BE2C (cell line): ENCODE data around the gene LAIR2.

ENCODE experiments used
- DNase-seq: peaks from one replicate; pipeline ENCODE4 v3.0.0-alpha.2; 2020
- H3K27me3 ChIP-seq: fragments of 250-450 bp; sonication (Bioruptor Pico); 2 replicates; pipeline ENCODE4 v1.5.1; 2020; ENCODE audit warnings: mild to moderate bottlenecking
- H3K36me3 ChIP-seq: fragments of 250-450 bp; sonication (Bioruptor Pico); 2 replicates; pipeline ENCODE4 v1.5.1; 2020; ENCODE audit warnings: mild to moderate bottlenecking
- H3K4me1 ChIP-seq: fragments of 250-450 bp; sonication (Bioruptor Pico); 2 replicates; pipeline ENCODE4 v1.5.1; 2020
- H3K4me3 ChIP-seq: 2 replicates; pipeline ENCODE4 v1.5.1; 2011; ENCODE audit warnings: low read depth, low read length
- H3K9me3 ChIP-seq: fragments of 250-450 bp; sonication (Bioruptor Pico); 2 replicates; pipeline ENCODE4 v1.5.1; 2020
- CTCF ChIP-seq: IDR thresholded peaks from 2 replicates; pipeline ENCODE4 v1.5.1; 2012; ENCODE audit warnings: mild to moderate bottlenecking, low read depth, low read length

LAIR2 gene

DNA sequence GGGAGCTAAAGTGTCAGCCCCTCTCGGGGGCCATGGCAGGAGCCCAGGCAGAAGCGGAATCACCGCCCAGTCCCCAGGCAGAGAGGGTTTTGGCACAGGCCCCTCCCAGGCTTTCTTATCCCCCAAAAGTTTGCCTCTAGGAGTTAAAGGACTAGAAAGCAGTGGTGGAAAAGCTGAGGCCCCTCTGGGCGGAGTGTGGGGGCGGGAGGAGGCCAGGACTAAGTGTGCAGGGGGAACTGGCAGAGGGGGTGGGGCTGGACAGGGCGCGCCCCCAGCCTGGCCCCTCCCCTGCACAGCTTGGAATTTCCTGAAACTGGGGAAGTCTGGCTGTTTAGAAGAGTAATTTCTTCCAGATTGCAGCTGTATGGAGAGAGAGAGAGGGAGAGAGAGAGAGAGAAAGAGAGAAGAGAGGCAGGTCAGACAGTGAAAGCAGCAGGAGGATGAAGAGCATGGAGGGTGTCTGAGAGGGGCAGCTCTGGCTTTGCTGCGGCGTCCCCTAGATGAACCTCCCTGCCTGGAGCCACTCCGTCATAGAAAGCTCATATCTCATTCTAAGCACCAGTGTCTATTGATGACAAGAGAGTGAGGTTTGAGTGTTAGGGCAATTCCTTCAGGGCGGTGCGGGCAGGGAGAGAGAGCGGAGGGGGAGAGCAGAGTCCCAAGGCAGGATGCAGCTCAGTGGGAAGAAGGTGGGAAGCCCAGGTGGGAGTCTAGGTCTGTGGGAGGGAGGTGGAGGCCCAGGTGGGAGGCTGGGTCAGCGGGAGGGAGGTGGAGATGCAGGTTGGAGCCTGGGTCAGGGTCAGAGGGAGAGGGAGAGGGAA lies 29.4 kb upstream of the LAIR2 start, which contains the start of gene CDC42EP5:
CDC42EP5 (minus strand) TSS at position 226 of the 821 bp plus-strand sequence. CDS start 7,749 bp downstream, outside the sequence.
- Histone ChIP-seq H3K27me3 (peaks cover 54% of the 10 kb centered on the region), H3K4me1 (no peaks in the 10 kb centered on the region), H3K9me3 (no peaks in the 10 kb centered on the region), H3K36me3 (no peaks in the 10 kb centered on the region), H3K4me3 (no peak within 1 kb of the TSS)
- DNase-seq: no peak
- TF ChIP-seq CTCF: no peak

GRCh38 chr19:54473892-54474372 lies 28.7 kb upstream of the LAIR2 start:
- no peaks in the 10 kb centered on the region for H3K4me1 ChIP-seq
- H3K9me3 ChIP-seq: no peaks in the 10 kb centered on the region
- no peaks in the 10 kb centered on the region for H3K36me3 ChIP-seq
- H3K27me3 ChIP-seq: peaks cover 52% of the 10 kb centered on the region
- no peak for DNase-seq
- no peak for TF ChIP-seq CTCF
- H3K4me3 ChIP-seq: no peak overlapping the region

GRCh38 chr19:54475706-54476105 lies 26.9 kb upstream of the LAIR2 start:
- Histone ChIP-seq H3K27me3 (peaks cover 40% of the 10 kb centered on the region), H3K9me3 (no peaks in the 10 kb centered on the region), H3K4me3 (no peak overlapping the region), H3K36me3 (no peaks in the 10 kb centered on the region), H3K4me1 (no peaks in the 10 kb centered on the region)
- no peak for DNase-seq
- TF ChIP-seq CTCF: no peak

- no peaks in the 10 kb centered on the region for H3K4me1 ChIP-seq
- no peaks in the 10 kb centered on the region for H3K36me3 ChIP-seq
- no peaks in the 10 kb centered on the region for H3K9me3 ChIP-seq
- H3K27me3 ChIP-seq: peaks cover 32% of the 10 kb centered on the region
- no peak overlapping the region for H3K4me3 ChIP-seq
- TF ChIP-seq CTCF: peak; percentile 27
- DNase-seq: no peak
These were observed 25.0 kb upstream of the LAIR2 start for GRCh38 chr19:54477650-54478049.

DNA sequence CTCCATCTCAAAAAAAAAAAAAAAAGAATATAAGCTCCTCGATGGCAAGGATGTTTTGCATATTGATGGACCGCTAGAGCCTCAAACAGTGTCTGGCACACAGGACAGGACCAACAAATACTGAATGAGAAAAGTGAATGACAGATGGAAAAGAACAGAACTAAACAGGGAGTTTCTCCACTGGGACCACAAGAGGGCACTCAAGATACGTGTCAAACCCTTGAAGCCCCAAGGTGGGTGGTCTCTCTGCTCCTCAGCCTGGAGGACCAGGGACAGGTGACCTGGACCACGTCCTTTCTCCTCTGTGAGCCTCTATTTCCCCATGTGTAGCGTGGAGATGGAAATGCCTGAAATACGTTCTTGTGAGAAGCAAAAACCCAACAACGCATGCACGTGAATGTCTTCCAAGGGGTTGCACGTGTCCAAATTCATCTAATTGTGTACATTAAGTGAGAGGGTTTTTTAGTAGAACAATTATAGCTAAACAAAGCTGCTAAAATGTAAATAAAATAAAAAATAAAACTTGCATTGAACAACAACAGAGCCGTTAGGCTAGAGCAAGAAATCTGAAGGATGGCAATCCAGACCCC lies 23.9 kb upstream of the LAIR2 start:
- TF ChIP-seq CTCF: peak; percentile 78

DNA sequence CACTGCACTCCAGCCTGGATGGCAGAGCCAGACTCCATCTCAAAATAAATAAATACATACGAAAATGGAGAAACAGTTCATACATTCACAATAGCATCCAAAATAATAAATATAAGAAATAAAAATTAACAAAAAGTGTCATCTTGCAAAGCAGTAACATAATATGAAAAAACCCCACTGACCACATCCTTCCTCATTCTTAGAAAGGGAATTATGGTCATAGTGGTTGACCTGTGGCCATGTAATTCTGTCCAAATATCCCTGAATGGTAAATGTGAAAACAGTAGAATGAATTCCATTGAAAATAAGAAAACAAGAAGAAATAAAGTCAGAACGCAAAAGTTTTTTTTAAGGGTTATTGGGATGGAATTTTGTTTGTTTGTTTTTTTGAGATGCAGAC lies 22.6 kb upstream of the LAIR2 start:
- no peak for TF ChIP-seq CTCF
- no peaks in the 10 kb centered on the region; the same call in 1 of the 2 replicates for H3K9me3 ChIP-seq
- H3K4me1 ChIP-seq: no peaks in the 10 kb centered on the region
- H3K4me3 ChIP-seq: no peak overlapping the region
- H3K36me3 ChIP-seq: no peaks in the 10 kb centered on the region
- DNase-seq: no peak
- peaks cover 27% of the 10 kb centered on the region for H3K27me3 ChIP-seq

More for the DNA sequence above, 23.9 kb upstream of the LAIR2 start:
- H3K4me3 ChIP-seq: no peak overlapping the region
- no peaks in the 10 kb centered on the region for H3K9me3 ChIP-seq
- H3K36me3 ChIP-seq: no peaks in the 10 kb centered on the region
- peaks cover 27% of the 10 kb centered on the region for H3K27me3 ChIP-seq
- no peak for DNase-seq
- H3K4me1 ChIP-seq: no peaks in the 10 kb centered on the region
